ENCODE results near the gene INO80.

INO80 gene

DNA sequence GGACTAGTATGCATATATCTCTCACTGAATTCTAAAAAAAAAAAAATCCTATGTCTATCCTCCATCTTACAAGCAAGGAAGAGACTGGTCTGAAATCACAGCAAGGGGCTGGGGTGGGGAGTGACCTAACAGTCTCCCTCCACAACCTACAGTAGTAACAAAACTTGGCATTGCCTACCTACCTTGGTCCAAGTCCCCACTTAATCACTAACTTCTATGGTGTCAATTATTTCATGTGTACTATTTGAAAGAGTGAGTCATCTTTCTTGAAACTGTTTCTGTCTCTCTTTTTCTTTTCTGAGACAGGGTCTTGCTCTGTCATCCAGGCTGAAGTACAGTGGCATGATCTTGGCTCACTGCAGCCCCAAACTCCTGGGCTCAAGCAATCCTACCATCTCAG, 126.0 kb downstream of the INO80 start:
- Histone ChIP-seq H3K4me1 (ENCODE audit: low read length) (no peaks in the 10 kb centered on the region), H4K20me1 (ENCODE audit: insufficient read depth, low read length) (no peaks in the 10 kb centered on the region), H2AFZ (ENCODE audit: low read depth, low read length) (no peak overlapping the region), H3K27ac (ENCODE audit: low read length) (no peak overlapping the region), H3K36me3 (replicated peaks; ENCODE audit: low read depth, low read length) (peaks cover 29% of the 10 kb centered on the region), H3K4me3 (ENCODE audit: low read length) (no peak overlapping the region), H3K9me3 (ENCODE audit: insufficient read depth, low read length) (no peaks in the 10 kb centered on the region), H3K79me2 (ENCODE audit: low read length) (no peaks in the 10 kb centered on the region), H3K9ac (ENCODE audit: low read length) (no peak overlapping the region), H3K27me3 (ENCODE audit: low read depth, low read length) (no peaks in the 10 kb centered on the region), H3K4me2 (ENCODE audit: low read length) (no peak overlapping the region)
- TF ChIP-seq, protein P1, sequence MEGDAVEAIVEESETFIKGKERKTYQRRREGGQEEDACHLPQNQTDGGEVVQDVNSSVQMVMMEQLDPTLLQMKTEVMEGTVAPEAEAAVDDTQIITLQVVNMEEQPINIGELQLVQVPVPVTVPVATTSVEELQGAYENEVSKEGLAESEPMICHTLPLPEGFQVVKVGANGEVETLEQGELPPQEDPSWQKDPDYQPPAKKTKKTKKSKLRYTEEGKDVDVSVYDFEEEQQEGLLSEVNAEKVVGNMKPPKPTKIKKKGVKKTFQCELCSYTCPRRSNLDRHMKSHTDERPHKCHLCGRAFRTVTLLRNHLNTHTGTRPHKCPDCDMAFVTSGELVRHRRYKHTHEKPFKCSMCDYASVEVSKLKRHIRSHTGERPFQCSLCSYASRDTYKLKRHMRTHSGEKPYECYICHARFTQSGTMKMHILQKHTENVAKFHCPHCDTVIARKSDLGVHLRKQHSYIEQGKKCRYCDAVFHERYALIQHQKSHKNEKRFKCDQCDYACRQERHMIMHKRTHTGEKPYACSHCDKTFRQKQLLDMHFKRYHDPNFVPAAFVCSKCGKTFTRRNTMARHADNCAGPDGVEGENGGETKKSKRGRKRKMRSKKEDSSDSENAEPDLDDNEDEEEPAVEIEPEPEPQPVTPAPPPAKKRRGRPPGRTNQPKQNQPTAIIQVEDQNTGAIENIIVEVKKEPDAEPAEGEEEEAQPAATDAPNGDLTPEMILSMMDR (IDR thresholded peaks at IDR 0.05; ENCODE audit: low read depth, low read length), result no peak
- TF ChIP-seq EZH2phosphoT487 (IDR thresholded peaks at IDR 0.05; ENCODE audit: low read depth), result no peak

DNA sequence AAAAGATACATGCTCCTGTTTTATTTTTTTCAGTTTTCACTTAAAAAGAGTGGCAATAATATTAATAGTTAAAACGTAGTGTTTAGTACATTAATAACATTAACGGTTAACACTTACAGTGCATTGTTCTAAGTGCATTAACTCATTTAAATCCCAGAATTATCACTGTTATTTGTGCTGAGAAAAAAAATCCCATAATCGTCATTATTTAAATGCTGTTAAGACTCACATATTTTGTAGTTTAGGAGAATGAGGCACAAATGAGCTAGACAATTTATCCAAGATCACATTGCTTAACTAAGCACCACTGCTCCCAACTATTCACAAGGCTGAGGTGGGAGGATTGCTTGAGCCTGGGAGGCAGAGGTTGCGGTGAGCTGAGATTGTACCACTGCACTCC, 127.9 kb downstream of the INO80 start:
- Histone ChIP-seq H3K36me3 (replicated peaks; ENCODE audit: low read depth, low read length) (peaks cover 45% of the 10 kb centered on the region), H3K4me2 (ENCODE audit: low read length) (no peak overlapping the region), H4K20me1 (ENCODE audit: insufficient read depth, low read length) (no peaks in the 10 kb centered on the region), H3K9me3 (ENCODE audit: insufficient read depth, low read length) (no peaks in the 10 kb centered on the region), H3K79me2 (ENCODE audit: low read length) (no peaks in the 10 kb centered on the region), H3K27ac (ENCODE audit: low read length) (no peak overlapping the region), H3K9ac (ENCODE audit: low read length) (no peak overlapping the region), H2AFZ (ENCODE audit: low read depth, low read length) (no peak overlapping the region), H3K4me1 (ENCODE audit: low read length) (no peaks in the 10 kb centered on the region), H3K27me3 (ENCODE audit: low read depth, low read length) (no peaks in the 10 kb centered on the region), H3K4me3 (ENCODE audit: low read length) (no peak overlapping the region)
- TF ChIP-seq EZH2phosphoT487 (IDR thresholded peaks at IDR 0.05; ENCODE audit: low read depth), result no peak
- TF ChIP-seq, protein P1 (IDR thresholded peaks at IDR 0.05; ENCODE audit: low read depth, low read length), result no peak

DNA sequence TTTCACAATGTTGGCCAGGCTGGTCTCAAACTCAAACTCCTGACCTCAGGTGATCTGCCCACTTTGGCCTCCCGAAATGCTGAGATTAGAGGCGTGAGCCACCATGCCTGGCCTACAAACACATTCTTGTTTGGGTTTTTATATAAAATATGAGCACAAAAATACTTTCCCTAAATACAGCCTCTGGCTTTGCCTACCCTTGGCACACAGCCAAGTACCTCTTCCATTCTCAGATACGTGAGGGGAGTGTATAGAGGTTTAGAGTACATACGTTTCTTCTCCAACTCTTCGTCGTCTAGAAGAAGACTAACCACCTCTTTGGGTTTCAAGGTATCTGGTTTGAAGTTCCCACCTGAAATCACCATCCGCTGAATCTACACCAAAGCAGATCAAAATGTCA, 129.3 kb downstream of the INO80 start:
- H3K4me2 ChIP-seq (ENCODE audit: low read length), result no peak overlapping the region
- no peaks in the 10 kb centered on the region for H3K9me3 ChIP-seq (ENCODE audit: insufficient read depth, low read length)
- no peaks in the 10 kb centered on the region for H3K4me1 ChIP-seq (ENCODE audit: low read length)
- peaks cover 54% of the 10 kb centered on the region for H3K36me3 ChIP-seq (replicated peaks; ENCODE audit: low read depth, low read length)
- TF ChIP-seq EZH2phosphoT487 (IDR thresholded peaks at IDR 0.05; ENCODE audit: low read depth), result no peak
- TF ChIP-seq, protein P1 (IDR thresholded peaks at IDR 0.05; ENCODE audit: low read depth, low read length), result no peak
- H3K9ac ChIP-seq (ENCODE audit: low read length), result no peak overlapping the region
- H3K79me2 ChIP-seq (ENCODE audit: low read length), result no peaks in the 10 kb centered on the region
- H2AFZ ChIP-seq (ENCODE audit: low read depth, low read length), result no peak overlapping the region
- H3K4me3 ChIP-seq (ENCODE audit: low read length), result no peak overlapping the region
- H4K20me1 ChIP-seq (ENCODE audit: insufficient read depth, low read length), result no peaks in the 10 kb centered on the region
- no peak overlapping the region for H3K27ac ChIP-seq (ENCODE audit: low read length)
- H3K27me3 ChIP-seq (ENCODE audit: low read depth, low read length), result no peaks in the 10 kb centered on the region

DNA sequence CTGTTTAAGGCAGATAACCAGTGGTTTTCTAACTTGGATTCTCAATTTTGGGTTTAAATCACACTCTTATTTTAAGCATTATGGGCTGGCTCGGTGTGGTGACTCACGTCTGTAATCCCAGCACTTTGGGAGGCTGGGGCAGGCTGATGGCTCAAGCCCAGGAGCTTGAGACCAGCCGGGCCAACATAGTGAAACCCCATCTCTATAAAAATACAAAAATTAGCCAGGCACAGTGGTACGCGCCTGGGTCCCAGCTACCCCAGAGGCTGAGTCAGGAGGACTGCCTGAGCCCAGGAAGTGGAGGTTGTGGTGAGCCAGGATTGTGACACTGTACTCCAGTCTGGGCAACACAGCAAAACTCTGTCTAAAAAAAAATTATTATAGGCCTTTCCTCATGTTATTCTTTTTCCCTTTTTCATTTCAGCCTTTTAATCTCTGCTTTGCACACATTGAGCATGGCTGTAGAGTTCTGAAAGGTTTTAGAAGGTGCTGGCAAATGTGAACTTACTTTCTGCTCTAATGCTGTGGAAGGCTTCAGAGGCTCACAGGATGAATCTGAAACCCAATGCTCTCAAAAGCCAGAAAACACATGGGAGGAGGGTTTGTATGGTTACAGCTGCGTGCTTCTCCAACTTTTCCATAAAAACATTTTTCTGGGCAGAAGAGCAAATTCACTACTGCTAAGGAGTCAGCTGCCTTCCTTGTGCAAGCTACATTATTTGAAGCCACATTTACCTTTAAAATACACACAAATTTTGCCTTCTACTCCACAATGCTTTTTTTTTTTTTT, 130.3 kb downstream of the INO80 start:
- Histone ChIP-seq H3K4me1 (ENCODE audit: low read length) (no peaks in the 10 kb centered on the region), H4K20me1 (ENCODE audit: insufficient read depth, low read length) (no peaks in the 10 kb centered on the region), H3K27me3 (ENCODE audit: low read depth, low read length) (no peaks in the 10 kb centered on the region), H3K9ac (ENCODE audit: low read length) (no peak overlapping the region), H3K79me2 (ENCODE audit: low read length) (no peaks in the 10 kb centered on the region), H2AFZ (ENCODE audit: low read depth, low read length) (no peak overlapping the region), H3K36me3 (replicated peaks; ENCODE audit: low read depth, low read length) (peaks cover 58% of the 10 kb centered on the region), H3K27ac (ENCODE audit: low read length) (no peak overlapping the region), H3K4me3 (ENCODE audit: low read length) (no peak overlapping the region), H3K4me2 (ENCODE audit: low read length) (no peak overlapping the region), H3K9me3 (ENCODE audit: insufficient read depth, low read length) (no peaks in the 10 kb centered on the region)
- TF ChIP-seq, protein P1 (IDR thresholded peaks at IDR 0.05; ENCODE audit: low read depth, low read length), result no peak
- TF ChIP-seq EZH2phosphoT487 (IDR thresholded peaks at IDR 0.05; ENCODE audit: low read depth), result no peak
